WTC11 (cell line): ENCODE measurements around the gene BCAM.

Experiments used
- ATF1 ChIP-seq: sonication (generic); formaldehyde crosslinking; IDR thresholded peaks from 2 replicates; pipeline ENCODE4 v1.8.1; 2023; ENCODE audit warnings: mild to moderate bottlenecking, moderate library complexity, missing genetic modification reagents
- ATF3 ChIP-seq: sonication (generic); formaldehyde crosslinking; conservative IDR thresholded peaks from 2 replicates; pipeline ENCODE4 v1.8.1; 2022; ENCODE audit warnings: mild to moderate bottlenecking, missing genetic modification reagents
- JUN ChIP-seq: sonication (generic); formaldehyde crosslinking; IDR thresholded peaks from 2 replicates; pipeline ENCODE4 v1.8.0; 2023; ENCODE audit warnings: mild to moderate bottlenecking, missing genetic modification reagents
- NFATC4 ChIP-seq: fragments of 250-450 bp; sonication (Bioruptor Pico); IDR thresholded peaks from 2 replicates; pipeline ENCODE4 v1.9.0; 2021; ENCODE audit warnings: mild to moderate bottlenecking
- RELA ChIP-seq: sonication (generic); formaldehyde crosslinking; IDR thresholded peaks from 2 replicates; pipeline ENCODE4 v1.8.1; 2022; ENCODE audit warnings: missing genetic modification reagents, mild to moderate bottlenecking, borderline replicate concordance
- TCF7 ChIP-seq: sonication (generic); formaldehyde crosslinking; IDR thresholded peaks from 2 replicates; pipeline ENCODE4 v1.8.0; 2022; ENCODE audit warnings: mild to moderate bottlenecking, low read depth, missing genetic modification reagents, moderate library complexity
- ZBTB21 ChIP-seq: sonication (generic); formaldehyde crosslinking; IDR thresholded peaks from 2 replicates; pipeline ENCODE4 v1.8.1; 2023; ENCODE audit warnings: mild to moderate bottlenecking, missing genetic modification reagents, borderline replicate concordance
- ZNF138 ChIP-seq: sonication (generic); formaldehyde crosslinking; conservative IDR thresholded peaks from 2 replicates; pipeline ENCODE4 v1.8.1; 2022; ENCODE audit warnings: mild to moderate bottlenecking, moderate library complexity, missing genetic modification reagents
- TF ChIP-seq, protein P1 (sequence below): fragments of 200-600 bp; IDR thresholded peaks from 2 replicates; pipeline ENCODE4 v1.8.0; 2022; ENCODE audit warnings: antibody characterized with exemption

DNA sequence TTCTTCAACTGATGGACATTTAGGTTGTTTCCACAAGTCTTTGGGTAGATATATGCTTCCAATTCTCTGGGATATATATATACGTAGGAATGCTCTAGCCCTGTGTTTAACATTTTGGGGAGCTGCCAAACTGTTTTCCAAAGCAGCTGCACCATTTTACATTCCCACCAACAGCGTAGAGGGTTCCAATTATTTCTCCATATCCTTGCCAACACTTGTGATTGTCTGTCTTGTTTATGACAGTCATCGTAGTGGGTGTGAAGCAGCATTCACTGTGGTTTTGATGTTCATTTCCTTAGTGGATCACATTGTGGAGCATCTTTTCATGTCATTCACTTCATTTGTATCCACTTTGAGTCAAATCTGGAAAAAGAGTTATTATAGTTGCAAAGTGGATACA is 35.9 kb upstream of the BCAM start:
- no peak for TF ChIP-seq TCF7 (CRISPR knock-in tag)
- TF ChIP-seq ATF3, result no peak
- TF ChIP-seq, protein P1, sequence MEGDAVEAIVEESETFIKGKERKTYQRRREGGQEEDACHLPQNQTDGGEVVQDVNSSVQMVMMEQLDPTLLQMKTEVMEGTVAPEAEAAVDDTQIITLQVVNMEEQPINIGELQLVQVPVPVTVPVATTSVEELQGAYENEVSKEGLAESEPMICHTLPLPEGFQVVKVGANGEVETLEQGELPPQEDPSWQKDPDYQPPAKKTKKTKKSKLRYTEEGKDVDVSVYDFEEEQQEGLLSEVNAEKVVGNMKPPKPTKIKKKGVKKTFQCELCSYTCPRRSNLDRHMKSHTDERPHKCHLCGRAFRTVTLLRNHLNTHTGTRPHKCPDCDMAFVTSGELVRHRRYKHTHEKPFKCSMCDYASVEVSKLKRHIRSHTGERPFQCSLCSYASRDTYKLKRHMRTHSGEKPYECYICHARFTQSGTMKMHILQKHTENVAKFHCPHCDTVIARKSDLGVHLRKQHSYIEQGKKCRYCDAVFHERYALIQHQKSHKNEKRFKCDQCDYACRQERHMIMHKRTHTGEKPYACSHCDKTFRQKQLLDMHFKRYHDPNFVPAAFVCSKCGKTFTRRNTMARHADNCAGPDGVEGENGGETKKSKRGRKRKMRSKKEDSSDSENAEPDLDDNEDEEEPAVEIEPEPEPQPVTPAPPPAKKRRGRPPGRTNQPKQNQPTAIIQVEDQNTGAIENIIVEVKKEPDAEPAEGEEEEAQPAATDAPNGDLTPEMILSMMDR, result no peak
- no peak for TF ChIP-seq ZNF138
- no peak for TF ChIP-seq ATF1 (CRISPR knock-in tag)
- TF ChIP-seq JUN (CRISPR knock-in tag), result no peak
- no peak for TF ChIP-seq ZBTB21
- TF ChIP-seq NFATC4, result no peak
- no peak for TF ChIP-seq RELA (CRISPR knock-in tag)
